Activated T-cell treated with anti-CD3 and anti-CD28 coated beads, Interleukin-2, amount 50 U/mL, for 24 hours (primary cell): Measurements from ENCODE around the gene NEU2.
"Not testable (repeated sequence)": the region's sequence is repeated elsewhere in the genome, so short reads cannot be mapped to it uniquely, and the experiment has no call there.

Experiments used
- DNase-seq: peaks from one replicate; pipeline ENCODE4 v3.0.0-alpha.2; 2020
- H3K27ac Mint-ChIP-seq: 2 replicates; pipeline ENCODE4 v1.8.0; 2020; ENCODE audit warnings: mild to moderate bottlenecking, mixed read lengths
- H3K27me3 Mint-ChIP-seq: 2 replicates; pipeline ENCODE4 v1.8.0; 2020; ENCODE audit warnings: mixed read lengths
- H3K36me3 Mint-ChIP-seq: 2 replicates; pipeline ENCODE4 v1.8.0; 2020; ENCODE audit warnings: low read depth, mixed read lengths
- H3K4me1 Mint-ChIP-seq: 2 replicates; pipeline ENCODE4 v1.8.0; 2020; ENCODE audit warnings: low read depth, mixed read lengths
- H3K4me3 Mint-ChIP-seq: 2 replicates; pipeline ENCODE4 v1.8.0; 2020; ENCODE audit warnings: mild to moderate bottlenecking, moderate library complexity, mixed read lengths
- H3K9me3 Mint-ChIP-seq: 2 replicates; pipeline ENCODE4 v1.8.0; 2020; ENCODE audit warnings: mixed read lengths

Gene NEU2

DNA sequence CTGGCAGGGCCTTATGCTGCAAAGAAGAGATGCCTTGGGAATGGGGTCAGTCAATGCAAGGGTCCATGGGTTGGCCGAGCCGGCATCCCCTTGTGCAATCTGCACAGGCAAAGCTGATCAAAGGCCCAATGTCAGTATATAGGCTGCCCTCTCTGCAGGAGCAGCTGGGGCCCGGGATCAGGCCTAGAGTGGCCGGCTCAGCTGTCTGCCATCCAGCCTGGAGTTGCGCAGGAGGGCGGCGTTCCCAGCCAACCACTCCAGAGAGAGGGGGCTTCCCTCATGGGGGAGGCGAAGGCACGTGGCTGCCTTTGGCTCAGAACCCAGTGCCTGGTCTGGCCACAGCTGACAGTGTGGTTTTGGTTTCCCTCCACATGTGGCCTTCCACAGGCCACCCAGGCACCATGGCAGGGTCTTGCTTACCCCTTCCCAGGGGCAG, 31.5 kb downstream of the NEU2 start:
- Mint-ChIP-seq H3K4me1 (peaks cover 73% of the 10 kb centered on the region), H3K4me3 (peak overlapping the region; percentile 96), H3K27ac (peak overlapping the region; percentile 96), H3K36me3 (peaks cover 74% of the 10 kb centered on the region), H3K27me3 (no peaks in the 10 kb centered on the region), H3K9me3 (peaks cover 2% of the 10 kb centered on the region)
- DNase-seq, result no peak

GRCh38 chr2:233064530-233065199, 32.2 kb downstream of the NEU2 start:
- Mint-ChIP-seq H3K4me3 (peak overlapping the region; percentile 27), H3K27ac (peak overlapping the region; percentile 59)

DNA sequence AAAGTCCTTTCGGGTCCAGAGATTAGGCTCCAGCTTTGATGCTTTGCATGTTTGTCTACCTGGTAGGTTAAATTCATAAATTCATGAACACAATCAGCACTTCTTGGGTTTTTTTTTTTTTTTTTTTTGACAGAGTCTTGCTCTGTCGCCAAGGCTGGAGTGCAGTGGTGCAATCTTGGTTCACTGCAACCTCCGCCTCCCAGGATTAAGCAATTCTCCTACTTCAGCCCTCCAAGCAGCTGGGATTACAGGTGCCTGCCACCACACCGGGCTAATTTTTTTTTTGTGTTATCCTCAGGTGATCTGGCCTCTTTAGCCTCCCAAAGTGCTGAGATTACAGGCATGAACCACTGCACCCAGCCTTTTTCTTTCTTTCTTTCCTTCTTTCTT, 32.7 kb downstream of the NEU2 start:
- H3K4me3 Mint-ChIP-seq, DNase-seq, H3K27ac Mint-ChIP-seq, H3K9me3 Mint-ChIP-seq, H3K27me3 Mint-ChIP-seq: not testable (repeated sequence)
- Mint-ChIP-seq H3K4me1 (peaks cover 77% of the 10 kb centered on the region), H3K36me3 (peaks cover 85% of the 10 kb centered on the region)

More at GRCh38 chr2:233064530-233065199, 32.2 kb downstream of the NEU2 start:
- peaks cover 80% of the 10 kb centered on the region for H3K36me3 Mint-ChIP-seq
- peaks cover 2% of the 10 kb centered on the region for H3K9me3 Mint-ChIP-seq
- DNase-seq, result peak; percentile 29
- H3K4me1 Mint-ChIP-seq, result peaks cover 77% of the 10 kb centered on the region
- H3K27me3 Mint-ChIP-seq, result no peaks in the 10 kb centered on the region

- H3K27me3 Mint-ChIP-seq, result no peaks in the 10 kb centered on the region
- H3K4me3 Mint-ChIP-seq, result no peak overlapping the region
- H3K36me3 Mint-ChIP-seq, result peaks cover 85% of the 10 kb centered on the region
- DNase-seq, result peak; percentile 20
- peak overlapping the region; percentile 52 for H3K27ac Mint-ChIP-seq
- peaks cover 2% of the 10 kb centered on the region for H3K9me3 Mint-ChIP-seq
- peaks cover 82% of the 10 kb centered on the region for H3K4me1 Mint-ChIP-seq
These were observed 33.5 kb downstream of the NEU2 start for GRCh38 chr2:233065954-233066470.

DNA sequence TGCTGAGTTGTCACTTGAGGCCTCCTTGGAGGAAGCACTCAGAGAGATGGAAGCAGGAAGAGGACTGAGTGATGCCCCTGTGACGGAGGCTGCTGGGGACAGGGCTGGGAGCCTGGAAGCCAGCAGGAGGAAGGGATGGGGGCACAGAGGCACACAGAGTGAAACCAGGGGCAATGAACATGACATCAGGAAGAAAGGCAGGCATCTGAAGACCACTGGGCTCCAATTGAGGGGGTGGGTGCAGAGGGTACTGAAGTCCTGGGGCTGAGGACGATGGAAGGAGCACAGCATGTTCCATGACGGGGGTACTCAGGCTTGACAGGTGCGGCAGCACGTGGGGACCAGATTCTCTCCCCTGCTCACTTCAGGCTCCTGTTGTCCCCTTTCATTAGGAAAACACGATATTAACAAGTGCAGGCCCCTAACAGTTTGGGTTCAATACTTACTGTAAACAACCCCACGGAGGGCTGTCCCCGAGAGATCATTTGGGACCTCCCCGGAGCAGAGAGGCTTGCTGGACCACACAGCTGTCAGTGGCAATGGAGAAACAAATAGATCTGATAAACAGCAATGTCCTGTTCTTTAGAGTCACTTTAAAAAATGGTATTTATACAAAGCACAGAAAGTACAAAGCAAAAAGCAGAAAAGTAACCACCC, 36.4 kb downstream of the NEU2 start:
- H3K9me3 Mint-ChIP-seq, result peaks cover 5% of the 10 kb centered on the region
- no peaks in the 10 kb centered on the region for H3K27me3 Mint-ChIP-seq
- peaks cover 83% of the 10 kb centered on the region for H3K36me3 Mint-ChIP-seq
- peak; percentile 23 for DNase-seq
- H3K4me3 Mint-ChIP-seq, result no peak overlapping the region
- H3K27ac Mint-ChIP-seq, result peak overlapping the region; percentile 76
- H3K4me1 Mint-ChIP-seq, result peaks cover 75% of the 10 kb centered on the region

DNA sequence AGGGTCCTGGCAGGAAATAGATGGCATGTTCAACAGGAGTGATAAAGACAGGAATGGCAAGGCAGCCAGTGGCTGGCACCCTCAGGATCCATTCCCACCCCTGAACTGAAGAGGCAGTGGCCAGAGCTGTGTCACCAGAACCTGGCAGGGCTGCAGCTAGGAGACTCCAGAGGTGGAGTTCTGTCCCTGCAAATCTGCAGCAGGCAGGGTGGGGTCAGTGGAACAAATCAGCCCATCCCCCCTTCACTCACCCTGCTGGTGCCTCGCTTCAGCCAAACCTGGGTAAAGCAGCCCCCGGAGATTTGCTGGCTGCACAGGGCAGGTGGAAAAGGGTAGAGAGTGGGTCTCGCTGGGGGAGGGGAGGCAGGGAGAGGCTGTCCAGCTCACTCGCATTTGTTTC, 40.4 kb downstream of the NEU2 start:
- Mint-ChIP-seq H3K4me1 (peaks cover 44% of the 10 kb centered on the region), H3K4me3 (no peak overlapping the region), H3K27me3 (no peaks in the 10 kb centered on the region), H3K36me3 (peaks cover 53% of the 10 kb centered on the region), H3K9me3 (peaks cover 3% of the 10 kb centered on the region), H3K27ac (peak overlapping the region; percentile 71)
- peak; percentile 26 for DNase-seq

DNA sequence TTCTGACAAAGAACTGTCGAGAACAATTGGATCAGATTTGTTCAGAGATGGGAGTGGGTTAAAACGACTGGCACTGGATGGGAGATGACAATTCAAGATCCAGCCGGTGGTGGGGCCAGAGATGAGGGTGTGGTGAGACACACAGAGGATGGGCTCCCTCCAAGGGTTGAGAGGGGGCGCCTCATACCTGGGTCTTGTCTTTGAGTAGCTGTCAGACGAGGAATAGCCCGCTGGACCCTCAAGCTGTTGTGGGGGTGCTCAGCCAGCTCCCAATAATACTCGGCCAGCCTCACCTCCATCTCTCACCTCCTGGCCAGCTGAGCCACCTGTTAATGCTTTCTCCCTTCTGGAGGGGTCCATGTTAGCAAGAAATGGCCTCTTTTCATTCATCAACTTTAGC, 41.6 kb downstream of the NEU2 start:
- no peak overlapping the region for H3K4me3 Mint-ChIP-seq
- H3K9me3 Mint-ChIP-seq, result peaks cover 3% of the 10 kb centered on the region
- H3K4me1 Mint-ChIP-seq, result peaks cover 47% of the 10 kb centered on the region
- H3K27ac Mint-ChIP-seq, result no peak overlapping the region
- peak; percentile 24 for DNase-seq
- H3K36me3 Mint-ChIP-seq, result peaks cover 47% of the 10 kb centered on the region
- H3K27me3 Mint-ChIP-seq, result no peaks in the 10 kb centered on the region

GRCh38 chr2:233075141-233075965, 42.9 kb downstream of the NEU2 start:
- H3K36me3 Mint-ChIP-seq, result peaks cover 48% of the 10 kb centered on the region
- no peaks in the 10 kb centered on the region for H3K27me3 Mint-ChIP-seq
- H3K4me1 Mint-ChIP-seq, result peaks cover 46% of the 10 kb centered on the region
- DNase-seq, result peak; percentile 30
- peaks cover 3% of the 10 kb centered on the region for H3K9me3 Mint-ChIP-seq
- H3K4me3 Mint-ChIP-seq, result no peak overlapping the region
- no peak overlapping the region for H3K27ac Mint-ChIP-seq

- Mint-ChIP-seq H3K27me3 (no peaks in the 10 kb centered on the region), H3K27ac (no peak overlapping the region), H3K36me3 (peaks cover 48% of the 10 kb centered on the region), H3K9me3 (peaks cover 3% of the 10 kb centered on the region), H3K4me3 (no peak overlapping the region), H3K4me1 (peaks cover 47% of the 10 kb centered on the region)
- peak; percentile 31 for DNase-seq
These were observed 43.5 kb downstream of the NEU2 start for GRCh38 chr2:233075966-233076339.

GRCh38 chr2:233076749-233077148, 44.3 kb downstream of the NEU2 start:
- no peak for DNase-seq
- Mint-ChIP-seq H3K9me3 (peaks cover 2% of the 10 kb centered on the region), H3K36me3 (peaks cover 46% of the 10 kb centered on the region), H3K4me1 (peaks cover 50% of the 10 kb centered on the region), H3K27me3 (no peaks in the 10 kb centered on the region), H3K27ac (no peak overlapping the region), H3K4me3 (no peak overlapping the region)

DNA sequence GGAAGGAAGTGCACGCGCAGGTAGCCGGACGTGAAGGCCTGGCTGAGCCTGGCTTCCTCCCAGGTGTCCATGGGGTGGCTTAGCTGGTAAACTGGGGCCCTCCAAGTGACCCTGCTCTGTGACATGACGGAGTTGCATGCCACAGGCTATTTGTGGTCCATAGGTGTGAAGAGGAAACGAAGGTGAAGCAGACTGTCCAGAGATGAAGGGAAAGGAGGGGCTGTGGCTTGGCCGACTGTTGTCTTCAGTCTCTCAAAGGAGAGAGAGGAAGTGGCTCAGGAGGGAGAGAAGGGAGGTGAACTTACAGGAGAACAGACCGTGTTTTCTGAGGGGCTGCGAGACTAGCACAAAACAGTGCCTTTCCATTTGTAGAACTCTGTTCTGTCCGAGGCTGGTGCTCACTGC, 47.0 kb downstream of the NEU2 start:
- Mint-ChIP-seq H3K27ac (peak overlapping the region; percentile 86), H3K9me3 (no peaks in the 10 kb centered on the region), H3K4me3 (peak overlapping the region; percentile 66), H3K36me3 (peaks cover 59% of the 10 kb centered on the region), H3K4me1 (peaks cover 66% of the 10 kb centered on the region), H3K27me3 (no peaks in the 10 kb centered on the region)
- peak; percentile 59 for DNase-seq

DNA sequence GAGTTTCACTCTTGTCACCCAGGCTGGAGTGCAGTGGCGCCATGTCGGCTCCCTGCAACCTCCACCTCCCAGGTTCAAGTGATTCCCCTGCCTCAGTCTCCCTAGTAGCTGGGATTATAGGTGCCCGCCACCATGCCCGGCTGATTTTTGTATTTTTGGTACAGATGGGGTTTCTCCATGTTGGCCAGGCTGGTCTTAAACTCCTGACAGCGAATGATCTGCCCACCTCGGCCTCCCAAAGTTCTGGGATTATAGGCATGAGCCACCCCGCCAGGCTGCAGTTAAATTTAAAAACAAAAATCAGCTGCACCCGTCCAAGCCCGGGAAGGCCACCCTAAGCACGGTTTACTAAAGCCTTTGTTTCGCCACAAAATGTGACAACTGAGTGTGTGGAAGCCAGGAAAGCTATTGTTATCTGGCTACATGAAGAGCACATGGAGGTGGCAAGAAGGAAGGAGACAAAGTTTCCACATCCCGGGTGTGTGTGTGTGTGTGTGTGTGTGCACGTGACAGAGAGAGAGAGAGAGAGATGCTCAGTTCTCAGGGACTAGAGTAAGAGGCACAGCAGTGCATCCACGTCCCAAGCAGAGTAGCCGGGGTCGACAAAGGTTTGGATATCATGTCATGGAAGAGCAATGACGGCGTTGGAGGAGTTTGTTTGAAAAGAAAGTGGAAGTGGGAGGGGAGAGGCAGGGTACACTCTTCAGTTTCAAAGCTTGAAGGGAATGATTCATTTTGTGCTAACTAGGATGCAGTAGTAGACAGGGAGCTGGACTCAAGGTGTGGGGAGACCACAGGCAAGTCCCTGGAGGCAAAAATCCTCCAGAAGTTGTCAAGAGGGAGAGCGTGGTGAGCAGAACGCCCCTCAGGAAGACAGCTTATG, 47.7 kb downstream of the NEU2 start:
- H3K27me3 Mint-ChIP-seq, result no peaks in the 10 kb centered on the region
- peaks cover 63% of the 10 kb centered on the region for H3K36me3 Mint-ChIP-seq
- no peaks in the 10 kb centered on the region for H3K9me3 Mint-ChIP-seq
- H3K4me3 Mint-ChIP-seq, result peak overlapping the region; percentile 66
- H3K4me1 Mint-ChIP-seq, result peaks cover 73% of the 10 kb centered on the region
- peak overlapping the region; percentile 90 for H3K27ac Mint-ChIP-seq
- DNase-seq, result peak; percentile 54

DNA sequence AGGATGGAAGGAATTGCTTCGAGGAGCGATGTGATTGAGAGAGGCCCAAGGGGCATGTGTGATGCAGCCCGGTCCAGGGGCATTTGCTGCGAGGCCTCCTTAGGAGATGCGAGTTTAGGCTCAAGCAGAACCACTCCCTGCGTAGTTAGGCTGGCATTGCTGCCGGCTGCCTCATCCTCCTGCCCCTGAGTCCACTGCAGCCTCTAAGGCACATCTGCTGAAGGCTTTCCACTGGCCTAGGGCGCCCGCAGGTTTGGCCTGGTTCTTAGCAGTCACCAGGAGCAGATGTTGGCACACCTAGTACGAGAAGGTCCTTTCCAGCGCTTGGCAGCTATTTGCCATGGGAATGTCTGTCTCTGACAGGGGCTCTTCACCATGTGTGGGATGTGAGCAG, 48.4 kb downstream of the NEU2 start:
- Mint-ChIP-seq H3K4me3 (peak overlapping the region; percentile 66), H3K9me3 (no peaks in the 10 kb centered on the region), H3K27ac (peak overlapping the region; percentile 90), H3K27me3 (no peaks in the 10 kb centered on the region), H3K36me3 (peaks cover 70% of the 10 kb centered on the region), H3K4me1 (peaks cover 79% of the 10 kb centered on the region)
- DNase-seq, result peak; percentile 45
